Urinary bladder (tissue), 4 donors: ENCODE measurements around the gene MGAT1. TPM values are rescaled to one million over a fixed set of nuclear protein-coding genes. Genes with fewer than 3 reads are reported as not detected.
"Not testable (repeated sequence)": the region's sequence is repeated elsewhere in the genome, so short reads cannot be mapped to it uniquely, and the experiment has no call there.

ENCODE experiments used
- DNase-seq: peaks from one replicate; pipeline ENCODE4 v3.0.0-alpha.2; 2015; ENCODE audit errors: extremely low spot score
- H3K27ac ChIP-seq: one replicate; pipeline ENCODE4 v1.5.1; 2013; ENCODE audit warnings: low read depth, mild to moderate bottlenecking, moderate library complexity
- H3K36me3 ChIP-seq: one replicate; pipeline ENCODE4 v1.6.1; 2013; ENCODE audit warnings: mild to moderate bottlenecking, moderate library complexity; ENCODE audit not compliant: insufficient read depth
- H3K4me1 ChIP-seq: one replicate; pipeline ENCODE4 v1.6.1; 2013; ENCODE audit warnings: mild to moderate bottlenecking, moderate library complexity; ENCODE audit not compliant: insufficient read depth
- H3K4me3 ChIP-seq: one replicate; pipeline ENCODE4 v1.5.1; 2013; ENCODE audit warnings: low read depth, low read length
- WGBS: extraction: QIAGEN DNeasy Blood & Tissue Kit; methylation state at CpG from one replicate; pipeline ENCODE4 v1.1.7; 2013; 5-methylcytosine and 5-hydroxymethylcytosine counted together
- polyA plus RNA-seq: library from polyadenylated mRNA; stranded (reverse); fragments of 200-250 nt; gene quantifications from one replicate; pipeline ENCODE4 v1.2.3, GENCODE V29; 2013
- total RNA-seq: library from RNA; depleted of rRNA; stranded (reverse); fragments of >200 nt; gene quantifications from one replicate; pipeline ENCODE4 v1.2.3, GENCODE V29; 2014
- donor health status: healthy with polysubstance abuse.
- donor health status: healthy.

MGAT1 gene
- total and polyA plus RNA-seq, 2 donors: 50.6 to 179 TPM

- 22% methylated on average over 35 of the region's 35 CpGs for WGBS
- no peaks in the 10 kb centered on the region for H3K4me1 ChIP-seq
- no peaks in the 10 kb centered on the region for H3K36me3 ChIP-seq
- peak overlapping the region; percentile 90 for H3K4me3 ChIP-seq
- peak overlapping the region; percentile 99 for H3K27ac ChIP-seq
- DNase-seq: no peak
Observed at GRCh38 chr5:180830253-180831138, 27.9 kb upstream of the MGAT1 start.

DNA sequence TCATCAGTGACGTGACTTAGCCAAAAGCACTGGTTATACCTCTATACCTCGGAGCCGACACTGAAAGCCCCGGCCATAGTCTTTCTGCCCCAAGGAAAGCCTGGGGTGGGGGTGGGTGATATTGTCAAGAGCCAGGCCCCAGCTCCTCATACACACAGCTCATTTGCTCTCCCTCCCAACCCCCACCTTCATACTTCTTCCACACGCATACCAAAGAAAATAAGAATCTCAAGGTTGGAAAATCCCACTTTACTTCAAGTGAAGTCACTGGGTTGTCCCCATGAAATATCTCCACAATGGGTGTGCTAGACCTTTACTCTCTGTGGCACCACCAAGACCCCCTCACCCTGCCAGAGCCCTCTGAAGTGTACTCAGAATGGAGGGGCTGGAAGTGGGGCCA is 27.1 kb upstream of the MGAT1 start:
- peak overlapping the region; percentile 39 for H3K27ac ChIP-seq
- WGBS: 97% methylated on average over 5 of the region's 5 CpGs
- no peak overlapping the region for H3K4me3 ChIP-seq
- DNase-seq: no peak
- no peaks in the 10 kb centered on the region for H3K4me1 ChIP-seq
- no peaks in the 10 kb centered on the region for H3K36me3 ChIP-seq

DNA sequence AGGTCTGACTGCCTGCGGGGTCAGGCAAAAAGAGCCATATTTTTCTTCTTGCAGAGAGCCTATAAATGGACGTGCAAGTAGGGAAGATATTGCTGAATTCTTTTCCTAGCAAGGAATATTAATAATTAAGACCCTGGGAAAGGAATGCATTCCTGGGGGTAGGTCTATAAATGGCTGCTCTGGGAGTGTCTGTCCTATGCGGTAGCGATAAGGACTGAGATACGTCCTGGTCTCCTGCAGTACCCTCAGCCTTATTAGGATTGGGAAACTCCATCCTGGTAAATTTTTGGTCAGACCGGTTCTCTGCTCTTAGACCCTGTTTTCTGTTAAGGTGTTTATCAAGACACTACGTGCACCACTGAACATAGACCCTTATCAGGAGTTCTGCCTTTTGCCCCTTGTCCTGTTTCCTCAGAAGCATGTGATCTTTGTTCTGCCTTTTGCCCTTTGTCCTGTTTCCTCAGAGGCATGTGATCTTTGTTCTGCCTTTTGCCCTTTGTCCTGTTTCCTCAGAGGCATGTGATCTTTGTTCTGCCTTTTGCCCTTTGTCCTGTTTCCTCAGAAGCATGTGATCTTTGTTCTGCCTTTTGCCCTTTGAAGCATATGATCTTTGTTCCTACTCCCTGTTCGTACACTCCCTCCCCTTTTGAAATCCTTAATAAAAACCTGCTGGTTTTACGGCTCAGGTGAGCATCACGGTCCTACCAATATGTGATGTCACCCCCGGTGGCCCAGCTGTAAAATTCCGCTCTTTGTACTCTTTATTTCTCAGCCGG is 26.3 kb upstream of the MGAT1 start:
- H3K4me3 ChIP-seq, DNase-seq, H3K4me1 ChIP-seq, H3K36me3 ChIP-seq, H3K27ac ChIP-seq: not testable (repeated sequence)
- 88% methylated on average over 13 of the region's 13 CpGs for WGBS

DNA sequence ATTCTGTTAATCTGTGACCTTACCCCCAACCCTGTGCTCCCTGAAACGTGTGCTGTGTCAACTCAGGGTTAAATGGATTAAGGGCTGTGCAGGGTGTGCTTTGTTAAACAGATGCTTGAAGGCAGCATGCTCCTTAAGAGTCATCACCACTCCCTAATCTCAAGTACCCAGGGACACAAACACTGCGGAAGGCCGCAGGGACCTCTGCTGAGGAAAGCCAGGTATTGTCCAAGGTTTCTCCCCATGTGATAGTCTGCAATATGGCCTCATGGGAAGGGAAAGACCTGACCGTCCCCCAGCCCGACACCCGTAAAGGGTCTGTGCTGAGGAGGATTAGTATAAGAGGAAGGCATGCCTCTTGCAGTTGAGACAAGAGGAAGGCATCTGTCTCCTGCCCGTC is 24.8 kb upstream of the MGAT1 start:
- not testable (repeated sequence) for H3K4me3 ChIP-seq, DNase-seq, H3K36me3 ChIP-seq, H3K4me1 ChIP-seq, H3K27ac ChIP-seq
- WGBS: 62% methylated on average over 7 of the region's 7 CpGs

DNA sequence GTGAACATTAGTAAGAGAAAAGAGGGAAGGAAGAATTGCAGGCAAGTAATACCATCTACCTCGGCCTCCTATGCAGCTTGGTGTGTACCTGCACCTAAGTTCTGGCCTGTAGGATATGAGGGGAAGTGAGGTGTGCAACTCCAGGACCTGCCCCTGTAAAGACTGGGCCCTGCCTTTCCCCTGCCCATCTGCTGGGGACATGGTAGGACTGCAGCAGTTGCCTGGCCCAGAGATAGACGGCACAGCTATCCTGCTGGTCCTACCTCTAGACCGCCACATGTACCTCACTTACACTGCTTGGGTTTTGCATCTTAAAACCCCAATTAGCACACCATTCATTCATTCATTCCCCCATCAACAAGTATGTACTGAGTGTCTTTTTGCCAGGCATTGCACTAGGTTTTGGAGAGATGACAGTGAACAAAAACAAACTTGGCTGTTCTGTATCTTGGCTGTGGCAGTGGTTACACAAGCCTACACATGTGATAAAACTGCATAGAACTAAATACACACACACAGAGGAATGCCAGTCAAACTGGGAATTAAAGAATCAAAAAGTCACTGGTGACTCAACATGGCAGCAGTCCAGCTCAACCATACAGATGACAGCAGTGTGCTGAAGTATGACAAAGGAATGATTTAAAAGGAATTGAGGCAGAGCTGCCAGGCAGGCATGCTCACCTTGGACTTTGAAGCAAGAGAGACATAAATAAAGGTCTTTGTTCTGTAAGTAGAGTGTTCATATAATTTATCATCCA is 23.3 kb upstream of the MGAT1 start:
- H3K4me1 ChIP-seq: peaks cover 2% of the 10 kb centered on the region
- WGBS: 94% methylated on average over 3 of the region's 3 CpGs
- H3K4me3 ChIP-seq: no peak overlapping the region
- no peaks in the 10 kb centered on the region for H3K36me3 ChIP-seq
- DNase-seq: no peak
- no peak overlapping the region for H3K27ac ChIP-seq

DNA sequence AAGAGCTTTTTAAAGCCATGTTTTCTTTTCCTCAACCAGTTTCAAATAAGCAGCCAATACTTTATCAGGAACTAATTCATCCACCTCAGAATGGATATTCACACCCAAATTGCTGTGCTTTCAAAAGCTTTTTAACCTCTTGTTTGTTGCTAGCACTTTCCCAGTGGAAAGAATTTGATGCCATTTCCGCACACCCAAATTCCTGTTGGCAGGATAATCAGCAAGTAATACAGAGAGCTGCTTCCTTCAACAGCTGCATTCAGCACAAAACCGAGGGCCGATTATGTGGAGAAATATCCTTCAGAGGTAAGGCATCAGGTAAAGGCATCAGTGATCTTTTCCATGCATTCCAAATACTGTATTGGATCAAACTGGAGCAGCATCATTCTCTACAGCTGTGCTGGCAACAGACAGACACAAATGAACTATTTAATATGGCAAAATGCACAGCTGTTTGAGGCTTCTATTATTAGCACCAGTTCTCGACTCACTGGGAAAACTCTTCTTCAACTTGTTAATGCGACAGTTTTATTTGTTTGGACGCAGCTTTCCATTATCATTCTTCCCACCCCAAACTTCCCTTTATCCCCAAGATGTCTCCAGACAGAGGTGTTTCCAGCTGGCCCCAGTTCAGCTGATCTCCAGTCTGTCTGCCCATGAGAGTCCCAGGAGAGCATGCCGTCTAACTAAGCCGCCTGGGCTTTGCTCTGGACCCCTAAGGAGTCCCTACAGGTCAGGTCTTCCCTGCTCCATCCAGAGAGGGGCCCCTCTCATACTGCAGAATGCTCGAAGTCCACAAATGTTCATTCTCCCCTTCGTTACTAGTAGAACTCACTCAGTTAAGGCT is 22.2 kb upstream of the MGAT1 start:
- WGBS: 30% methylated on average over 10 of the region's 10 CpGs
- H3K4me3 ChIP-seq: no peak overlapping the region
- peak overlapping the region; percentile 68 for H3K27ac ChIP-seq
- peaks cover 2% of the 10 kb centered on the region for H3K4me1 ChIP-seq
- DNase-seq: no peak
- no peaks in the 10 kb centered on the region for H3K36me3 ChIP-seq

GRCh38 chr5:180823940-180824629 is 21.5 kb upstream of the MGAT1 start:
- no peaks in the 10 kb centered on the region for H3K36me3 ChIP-seq
- H3K4me3 ChIP-seq: no peak overlapping the region
- no peak overlapping the region for H3K27ac ChIP-seq
- 42% methylated on average over 6 of the region's 6 CpGs for WGBS
- DNase-seq: no peak
- H3K4me1 ChIP-seq: peaks cover 2% of the 10 kb centered on the region

DNA sequence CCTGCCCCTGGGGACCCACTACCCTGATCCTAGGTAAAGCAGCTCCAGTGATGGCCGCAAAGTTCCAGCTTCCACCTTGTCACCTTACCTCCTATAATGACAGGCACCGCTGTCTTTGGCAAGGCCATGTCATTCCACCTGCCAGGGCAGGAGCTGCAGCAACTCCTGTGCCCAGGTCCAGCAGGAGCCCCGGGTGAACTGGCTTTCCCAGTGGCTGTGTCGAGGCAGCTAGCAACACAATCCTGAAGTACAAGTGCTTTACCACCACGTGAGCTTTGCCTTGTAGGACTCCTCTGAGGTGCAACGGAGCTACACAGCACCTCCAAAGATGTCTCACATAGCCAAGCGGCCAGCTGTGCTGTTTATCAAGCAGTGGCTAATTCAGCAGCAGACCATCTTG is 20.7 kb upstream of the MGAT1 start:
- Histone ChIP-seq H3K4me1 (peaks cover 2% of the 10 kb centered on the region), H3K36me3 (no peaks in the 10 kb centered on the region), H3K4me3 (no peak overlapping the region), H3K27ac (no peak overlapping the region)
- DNase-seq: no peak
- WGBS: 65% methylated on average over 7 of the region's 7 CpGs

DNA sequence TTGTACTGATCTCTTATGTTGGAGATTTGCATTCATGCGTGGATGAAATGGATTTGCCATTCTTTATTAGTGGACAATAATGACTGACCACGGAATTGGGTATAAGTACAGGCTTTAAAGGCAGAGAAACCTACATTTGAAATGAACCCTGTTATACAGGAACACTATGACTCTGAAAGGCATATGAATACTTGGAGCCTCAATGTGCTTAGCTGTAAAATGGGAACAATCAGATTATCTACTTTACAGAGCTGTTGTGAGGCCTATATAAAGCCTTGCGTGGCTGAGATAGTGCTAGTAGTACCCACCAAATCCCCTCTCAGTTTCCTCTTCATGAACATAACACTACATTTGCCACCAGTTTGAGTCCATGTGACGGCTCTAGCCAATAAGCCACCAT is 18.9 kb upstream of the MGAT1 start:
- H3K36me3 ChIP-seq: no peaks in the 10 kb centered on the region
- peaks cover 2% of the 10 kb centered on the region for H3K4me1 ChIP-seq
- H3K27ac ChIP-seq: no peak overlapping the region
- DNase-seq: no peak
- no peak overlapping the region for H3K4me3 ChIP-seq
- WGBS: 88% methylated on average over 4 of the region's 4 CpGs

- no peak for DNase-seq
- WGBS: 42% methylated on average over 3 of the region's 3 CpGs
- no peaks in the 10 kb centered on the region for H3K36me3 ChIP-seq
- H3K27ac ChIP-seq: no peak overlapping the region
- no peak overlapping the region for H3K4me3 ChIP-seq
- H3K4me1 ChIP-seq: peaks cover 2% of the 10 kb centered on the region
Observed at GRCh38 chr5:180820788-180821321, 18.2 kb upstream of the MGAT1 start.

DNA sequence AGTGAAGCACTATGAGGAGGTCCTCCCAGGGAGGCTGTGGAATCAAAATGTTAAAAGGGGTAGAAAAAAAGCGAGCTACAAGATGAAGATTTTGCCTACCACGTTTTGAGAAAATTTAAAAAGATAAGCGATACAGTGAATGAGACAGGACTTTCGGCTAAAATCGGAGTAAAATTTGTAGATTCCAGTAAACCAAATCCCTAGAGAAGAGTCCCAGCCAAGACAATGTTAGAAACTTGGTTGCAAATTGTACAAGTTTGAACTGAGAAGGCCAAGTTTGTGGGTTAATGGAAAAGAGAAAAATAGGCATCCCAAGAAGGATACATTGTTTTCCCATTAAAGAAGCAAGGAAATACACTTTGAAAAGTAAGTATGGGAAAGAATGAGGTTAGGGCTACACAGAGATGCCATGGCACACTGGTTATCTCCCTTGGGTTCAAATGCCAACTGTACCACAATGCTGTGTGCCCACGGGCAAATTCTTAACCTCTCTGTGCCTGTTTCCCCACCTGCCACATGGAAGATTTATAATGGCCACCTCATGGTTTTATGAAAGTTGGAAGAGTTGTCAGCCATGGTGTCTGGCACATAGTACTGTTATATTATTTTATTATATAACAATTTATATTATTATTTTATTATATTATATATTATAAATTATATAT is 16.2 kb upstream of the MGAT1 start:
- Histone ChIP-seq H3K36me3 (no peaks in the 10 kb centered on the region), H3K4me1 (peaks cover 2% of the 10 kb centered on the region), H3K27ac (no peak overlapping the region), H3K4me3 (no peak overlapping the region)
- WGBS: 74% methylated on average over 6 of the region's 6 CpGs
- DNase-seq: no peak
